Skin of body (tissue), 2 donors: ENCODE results near the gene PRKN. TPM values are rescaled to one million over a fixed set of nuclear protein-coding genes. Genes with fewer than 3 reads are reported as not detected.

Experiments used
- DNase-seq: peaks from one replicate; lab custom pipeline; 2025; lab: John Stamatoyannopoulos, UW
- total RNA-seq: library from RNA; depleted of rRNA; stranded (reverse); fragments of >200 nt; gene quantifications from one replicate; pipeline ENCODE4 v1.2.3, GENCODE V29; 2014

Gene PRKN
- total RNA-seq, 1 donor from 2014 or later: 5.2 TPM

DNA sequence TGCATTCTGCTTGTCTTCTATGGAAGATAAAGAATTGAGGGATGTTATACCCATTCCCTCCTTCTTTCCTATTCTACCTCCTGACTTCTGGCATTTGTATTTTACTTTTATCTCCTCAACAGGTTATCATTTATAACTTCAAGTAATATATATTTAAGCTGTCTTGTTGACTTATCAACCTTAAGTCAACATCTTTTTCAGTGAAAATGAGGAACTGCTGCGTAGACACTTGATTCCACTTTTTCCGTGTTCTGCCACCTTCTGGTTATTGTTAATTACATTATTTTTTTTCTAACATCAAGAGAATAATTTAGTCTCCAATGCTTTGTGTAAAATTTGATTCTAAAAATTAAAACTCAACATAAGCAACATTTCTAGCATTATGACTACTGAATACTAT, 107.5 kb downstream of the PRKN start:
- no peak for DNase-seq

DNA sequence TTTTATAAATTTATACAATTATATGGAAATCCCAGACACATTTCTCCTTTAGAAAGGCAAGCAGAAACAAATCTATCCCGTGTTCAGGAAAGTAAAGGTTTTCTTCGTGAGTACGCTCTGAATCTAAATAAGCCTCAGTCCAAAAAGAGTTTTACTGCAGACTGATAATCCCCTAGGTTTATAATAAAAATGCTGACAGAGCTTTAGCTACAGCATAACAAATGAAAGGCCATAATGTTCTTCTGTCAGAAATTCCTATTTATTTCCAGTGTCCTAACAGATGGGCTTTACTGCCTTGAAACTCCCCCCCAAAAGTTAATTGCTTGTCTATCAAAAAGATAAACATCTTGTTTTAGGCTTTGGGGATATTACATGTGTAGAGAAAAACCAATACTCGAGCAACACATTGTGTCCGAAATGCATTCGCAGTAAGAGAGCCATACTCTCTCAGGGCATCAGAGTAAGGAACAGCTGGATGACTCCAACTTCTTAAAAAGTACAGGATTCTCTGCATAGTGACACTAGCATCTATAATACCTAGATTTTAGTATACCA, 109.0 kb downstream of the PRKN start:
- DNase-seq: no peak

GRCh38 chr6:162615016-162615705, 112.4 kb downstream of the PRKN start:
- no peak for DNase-seq

GRCh38 chr6:162613310-162613709, 114.3 kb downstream of the PRKN start:
- no peak for DNase-seq

DNA sequence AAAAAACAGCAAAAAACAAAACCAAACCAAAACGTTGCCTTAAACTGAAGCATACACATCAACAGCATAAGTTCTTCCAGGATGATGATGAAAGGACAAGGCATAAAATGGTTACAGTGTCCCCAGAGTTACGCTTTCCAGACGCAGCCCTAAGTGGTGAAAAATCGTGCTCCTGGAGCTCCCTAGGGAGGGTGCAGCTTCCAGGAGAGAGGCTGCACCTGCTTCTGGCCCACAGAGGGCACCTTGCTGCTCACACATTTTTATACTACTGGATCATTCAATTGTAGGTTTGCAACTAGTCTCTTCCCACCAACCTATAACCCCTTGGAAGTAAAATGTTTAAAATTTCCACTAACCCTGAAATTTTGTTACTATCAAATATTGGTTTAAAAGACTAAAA, 115.0 kb downstream of the PRKN start:
- no peak for DNase-seq

DNA sequence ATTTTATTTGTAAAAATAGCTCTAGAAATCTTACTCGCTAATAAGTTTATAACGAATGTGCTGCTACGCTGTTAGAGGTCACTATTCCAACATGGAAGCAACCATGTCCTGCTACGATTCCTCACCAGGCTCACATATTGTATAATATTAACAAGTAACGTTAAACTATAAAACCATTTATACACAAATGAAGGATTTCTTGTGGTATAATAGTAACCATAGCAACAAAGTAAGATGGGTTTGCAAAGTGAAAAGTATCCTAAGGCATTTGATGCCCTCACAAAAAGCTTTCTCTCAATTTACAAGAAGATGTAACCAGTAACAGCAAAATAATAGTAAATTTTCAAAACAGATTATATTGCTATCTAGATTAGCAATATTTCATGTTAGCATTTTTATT, 117.2 kb downstream of the PRKN start:
- DNase-seq: no peak

GRCh38 chr6:162605881-162606280, 121.7 kb downstream of the PRKN start:
- DNase-seq: no peak

DNA sequence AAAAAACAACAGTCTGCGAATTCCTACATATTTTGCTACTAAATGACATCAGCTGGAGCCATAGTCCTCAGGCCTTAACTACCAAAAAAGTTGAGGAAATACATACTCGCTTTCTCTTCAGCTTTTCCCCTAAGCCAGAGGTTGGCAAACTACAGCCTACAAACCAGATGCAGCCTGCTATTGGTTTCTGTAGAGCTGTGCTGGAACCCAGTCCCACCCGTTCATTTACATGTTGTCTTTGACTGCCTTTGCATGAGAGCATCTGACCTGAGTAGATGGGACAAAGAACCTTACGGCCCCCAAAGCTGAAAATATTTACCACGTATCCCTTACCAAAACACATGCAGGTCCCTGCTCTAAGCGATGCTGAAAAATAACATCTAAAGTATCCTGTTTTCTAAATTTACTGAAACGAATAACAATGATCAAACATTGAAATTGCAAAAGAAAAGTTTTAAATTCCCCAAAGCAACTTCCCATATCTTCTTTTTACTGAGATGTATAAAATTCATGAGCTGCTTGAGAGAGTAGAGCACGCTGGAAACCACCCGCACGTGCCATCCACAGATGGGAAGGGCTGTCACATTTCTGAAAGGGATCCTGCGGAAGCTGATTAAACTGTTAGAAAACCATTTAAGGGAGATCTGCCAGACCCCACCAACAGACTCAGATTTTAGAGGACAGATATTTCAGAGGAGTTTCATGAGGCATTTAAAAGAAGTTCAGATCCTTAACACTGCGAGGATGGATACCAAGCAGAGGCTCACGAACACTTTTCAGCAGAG, 124.1 kb downstream of the PRKN start:
- DNase-seq: no peak

DNA sequence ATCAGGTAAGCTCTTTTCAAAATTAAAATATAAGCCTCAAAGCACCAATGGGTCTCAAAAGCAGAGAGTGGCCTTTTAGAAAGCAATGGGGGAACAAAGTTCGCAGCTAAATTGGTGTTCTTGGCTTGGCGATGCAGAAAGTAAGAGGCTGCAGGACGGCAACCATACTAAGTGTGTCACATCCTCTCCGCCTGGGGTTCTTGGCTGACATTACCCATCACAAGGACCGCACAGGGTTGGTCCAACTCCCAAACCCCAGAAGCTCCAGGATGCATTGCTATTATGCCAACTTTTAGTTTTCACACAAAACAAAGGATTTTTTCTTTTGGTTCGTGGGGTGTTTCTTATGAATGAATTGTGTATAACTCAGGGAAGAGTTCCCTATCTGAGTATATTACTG, 124.8 kb downstream of the PRKN start:
- DNase-seq: no peak

GRCh38 chr6:162596676-162597075, 130.9 kb downstream of the PRKN start:
- no peak for DNase-seq

- no peak for DNase-seq
Observed at GRCh38 chr6:162591517-162591916, 136.0 kb downstream of the PRKN start.

GRCh38 chr6:162581988-162582780, 145.4 kb downstream of the PRKN start:
- no peak for DNase-seq

DNA sequence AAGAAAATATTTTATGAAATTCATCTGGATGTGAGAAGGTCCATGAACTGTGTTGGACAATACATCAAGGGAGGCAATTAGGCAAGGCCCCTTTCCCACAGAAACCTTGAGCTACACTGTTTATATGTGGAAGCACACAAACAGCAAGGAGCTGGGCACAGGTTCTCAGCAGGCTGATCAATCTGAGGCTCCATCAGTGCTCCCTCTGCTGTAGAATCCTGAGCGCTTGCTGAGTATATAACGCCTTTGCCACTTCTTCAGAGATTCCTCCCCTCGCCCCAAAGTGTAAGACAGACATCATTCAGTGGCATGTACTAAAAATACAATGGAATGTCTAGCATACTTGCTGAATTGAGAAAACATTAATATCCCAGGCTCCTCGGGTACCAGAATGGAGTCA, 146.9 kb downstream of the PRKN start:
- no peak for DNase-seq

DNA sequence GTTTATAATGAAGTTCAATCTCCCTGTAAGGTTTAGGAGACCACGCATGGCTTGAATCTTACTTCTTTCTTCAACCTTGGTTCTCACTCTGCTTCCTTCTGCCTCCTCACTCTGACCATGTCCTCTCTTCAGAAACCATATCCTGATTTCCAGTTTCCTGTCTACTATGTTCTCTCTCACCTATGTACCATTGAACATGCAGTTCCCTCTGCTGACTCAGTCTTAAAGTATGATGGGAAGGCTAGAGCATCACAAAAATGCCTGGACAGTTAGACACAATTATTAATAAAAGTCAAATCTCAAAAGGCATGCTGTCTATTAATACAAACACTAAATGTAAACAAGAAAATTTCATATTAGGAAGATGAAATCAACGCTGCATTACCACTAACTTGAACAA, 151.6 kb downstream of the PRKN start:
- no peak for DNase-seq

DNA sequence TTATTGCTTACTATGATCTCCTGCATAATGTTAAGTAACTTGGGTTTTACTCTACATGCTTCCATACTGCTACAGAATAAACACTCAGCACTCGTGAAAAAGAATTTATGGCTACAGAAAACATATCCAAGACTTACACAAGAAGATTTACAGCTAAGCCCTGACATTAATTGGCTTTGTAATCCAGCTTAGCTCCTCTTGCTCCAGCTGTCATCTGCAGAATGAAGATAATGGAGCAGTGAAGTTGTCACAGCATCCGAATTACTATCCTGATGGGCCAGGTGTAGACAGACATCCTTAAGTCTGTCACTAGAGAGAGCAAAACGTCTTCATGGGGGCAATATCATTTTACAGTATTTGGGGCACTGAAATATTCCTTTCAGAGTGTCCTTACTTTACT, 155.3 kb downstream of the PRKN start:
- DNase-seq: peak; percentile 7

DNA sequence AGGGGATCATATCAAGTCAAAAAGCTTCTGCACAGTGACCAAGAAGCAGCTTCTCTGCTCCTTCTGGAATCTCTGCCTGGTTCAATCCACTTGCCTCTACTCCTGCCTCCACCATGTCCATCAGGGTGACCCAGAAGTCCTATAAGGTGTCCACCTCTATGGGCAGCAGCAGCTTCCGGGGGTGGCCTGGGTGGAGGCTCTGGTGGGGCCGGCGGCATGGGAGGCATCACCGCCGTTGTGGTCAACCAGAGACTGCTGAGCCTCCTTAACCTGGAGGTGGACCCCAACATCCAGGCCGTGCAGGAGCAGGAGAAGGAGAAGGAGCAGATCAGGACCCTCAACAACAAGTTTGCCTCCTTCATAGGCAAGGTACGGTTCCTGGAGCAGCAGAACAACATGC, 159.3 kb downstream of the PRKN start:
- no peak for DNase-seq

DNA sequence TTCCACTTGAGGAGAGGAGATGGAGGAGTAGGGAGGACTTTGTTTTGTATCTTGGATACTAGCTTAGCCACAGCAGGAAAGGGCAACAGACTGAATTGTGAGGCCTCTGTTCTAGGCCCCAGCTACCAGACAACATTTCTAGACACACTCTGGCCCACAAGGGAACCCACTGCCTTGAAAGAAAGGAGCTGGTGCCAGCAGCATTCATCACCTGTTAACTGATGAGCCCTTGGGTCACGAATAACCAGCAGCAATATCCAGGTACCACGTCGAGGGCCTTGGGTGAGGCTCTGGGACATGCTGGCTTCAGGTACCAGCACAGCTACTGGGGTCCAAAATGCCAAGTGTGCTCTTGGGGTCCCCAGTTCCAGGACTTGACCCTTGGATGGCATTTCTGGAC, 165.5 kb downstream of the PRKN start:
- no peak for DNase-seq

GRCh38 chr6:162560891-162561290, 166.7 kb downstream of the PRKN start:
- DNase-seq: no peak

GRCh38 chr6:162554531-162554930, 173.0 kb downstream of the PRKN start:
- no peak for DNase-seq

DNA sequence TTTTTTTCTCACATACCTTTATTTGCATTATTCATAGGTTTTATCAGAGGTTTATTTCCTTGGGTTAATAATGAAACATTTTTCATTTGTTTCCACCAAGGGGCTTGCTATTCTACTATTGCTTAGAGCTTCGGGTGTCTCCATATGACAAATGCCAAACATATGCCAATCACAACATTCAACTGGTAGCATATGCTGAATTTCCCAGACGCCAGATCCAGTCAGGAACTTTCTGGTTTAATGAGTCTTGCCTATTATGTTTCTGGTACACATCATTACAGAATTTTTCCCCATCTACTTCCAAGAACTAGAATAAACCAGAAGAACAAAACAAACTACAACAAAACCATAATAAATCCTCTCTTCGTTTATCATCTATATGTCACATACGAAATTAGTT, 180.7 kb downstream of the PRKN start:
- no peak for DNase-seq

- DNase-seq: no peak
Observed at GRCh38 chr6:162543221-162543620, 184.3 kb downstream of the PRKN start.

- DNase-seq: no peak
Observed at GRCh38 chr6:162541019-162541601, 186.5 kb downstream of the PRKN start.
